Gastrocnemius medialis (tissue), 4 donors: ENCODE results near the gene STKLD1. TPM values are rescaled to one million over a fixed set of nuclear protein-coding genes. Genes with fewer than 3 reads are reported as not detected.

Source experiments
- ATAC-seq, 2 donors: fragments of 150-250 bp; one replicate each; pipeline ENCODE4 v1.9.1; 2016
- DNase-seq, 2 donors: peaks; one replicate each; pipeline ENCODE4 v3.0.0-alpha.2; 2019
- H3K27ac ChIP-seq, 4 donors: fragments of 200-600 bp; sonication (generic); 1 replicate in 1 of 4; 2 replicates in 3 of 4; pipeline ENCODE4 v1.5.1; 2016 to 2018; ENCODE audit warnings: mild to moderate bottlenecking in 2 of 4, moderate library complexity in 1 of 4
- H3K27me3 ChIP-seq, 3 donors: fragments of 200-600 bp; sonication (generic) in 2 of 3; 1 replicate in 1 of 3; 2 replicates in 2 of 3; pipeline versions ENCODE4 v1.5.1 to v1.6.0; 2016 to 2019; ENCODE audit warnings: mild to moderate bottlenecking in 1 of 3, moderate library complexity in 1 of 3
- H3K36me3 ChIP-seq, 2 donors: fragments of 200-600 bp; sonication (generic) in 1 of 2; one replicate each; pipeline ENCODE4 v1.5.1; 2017 to 2018
- H3K4me1 ChIP-seq, 2 donors: fragments of 200-600 bp; sonication (generic) in 1 of 2; one replicate each; pipeline ENCODE4 v1.5.1; 2016 to 2017; ENCODE audit warnings: mild to moderate bottlenecking in 2 of 2
- H3K4me3 ChIP-seq, 4 donors: fragments of 200-600 bp; sonication (generic) in 3 of 4; 1 replicate in 1 of 4; 2 replicates in 3 of 4; pipeline ENCODE4 v1.5.1; 2016 to 2019; ENCODE audit warnings: mild to moderate bottlenecking in 2 of 4
- H3K9me3 ChIP-seq, 3 donors: fragments of 200-600 bp; sonication (generic) in 2 of 3; 1 replicate in 1 of 3; 2 replicates in 2 of 3; pipeline ENCODE4 v1.5.1; 2016 to 2019
- CTCF ChIP-seq, 5 experiments: fragments of 450-650 bp in 3 of 5; fragments of 200-600 bp in 2 of 5; sonication (generic) in 2 of 5; IDR thresholded peaks in 4 of 5; conservative IDR thresholded peaks in 1 of 5; 1 replicate in 4 of 5; 2 replicates in 1 of 5; pipeline ENCODE4 v1.5.1; 2016 to 2019; ENCODE audit warnings: antibody characterized with exemption in 5 of 5, mild to moderate bottlenecking in 3 of 5, moderate library complexity in 3 of 5
- POLR2A ChIP-seq, 2 donors: fragments of 450-650 bp; IDR thresholded peaks; one replicate each; pipeline ENCODE4 v1.6.1; 2017; ENCODE audit warnings: antibody characterized with exemption in 2 of 2, mild to moderate bottlenecking in 2 of 2, moderate library complexity in 2 of 2
- in situ Hi-C, 4 donors: fragments of 200-750 bp; cut with MboI; loops; one replicate each; pipeline versions ENCODE4 v1.15.0 to v1.8.0; 2017; ENCODE audit warnings: low sequenced_read_pairs in 4 of 4
- intact Hi-C: fragments of 100-400 bp; cut with DNase I; formaldehyde crosslinking; loops from one replicate; pipeline ENCODE4 v1.15.1; 2023; ENCODE audit warnings: low total_unique reads
- total RNA-seq, 4 donors: library from RNA; depleted of rRNA; stranded (reverse); fragments of >200 nt; gene quantifications; one replicate each; pipeline versions ENCODE4 v1.1.0 to v1.2.3, GENCODE V29; 2016

STKLD1 gene
- total RNA-seq, 4 donors from 2014 or later = 0.35 to 1.4 (median 1.1) TPM; not detected in 1

DNA sequence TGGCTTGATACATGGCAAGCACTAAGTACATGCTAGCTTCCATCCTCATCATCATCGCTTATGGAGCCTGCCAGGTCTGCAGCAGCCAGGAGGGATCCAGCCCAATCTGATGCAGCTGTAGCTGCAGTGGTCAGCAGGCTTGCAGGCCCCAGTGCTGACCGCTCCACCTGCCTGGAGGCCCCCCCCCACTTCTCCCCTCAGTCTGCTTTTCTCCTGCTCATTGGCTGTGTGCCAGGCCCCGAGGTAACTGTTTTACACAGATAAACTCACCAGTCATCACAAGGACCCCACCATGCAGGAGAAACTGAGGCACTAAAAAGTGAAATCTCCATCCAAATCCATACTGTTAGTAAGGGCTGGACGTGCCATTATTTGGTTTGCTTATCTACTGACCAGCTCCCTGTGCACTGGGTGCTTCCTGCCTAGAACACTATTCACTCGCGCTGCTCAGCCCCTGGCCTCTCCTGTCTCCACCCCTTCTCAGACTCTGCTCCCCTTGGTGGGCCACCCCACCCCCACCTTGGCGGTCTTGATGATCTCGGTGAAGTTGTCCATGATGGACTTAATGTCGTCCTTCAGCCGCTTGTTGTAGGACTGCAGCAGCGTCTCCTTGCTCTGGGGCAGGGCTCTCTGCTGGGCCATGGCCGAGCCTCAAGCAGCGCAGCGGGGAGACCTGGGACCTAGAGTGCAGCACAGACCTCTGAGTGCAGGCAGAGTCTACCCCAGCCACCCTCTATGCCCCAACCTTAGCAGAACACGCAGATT is 30.0 kb upstream of the STKLD1 start:
- ATAC-seq (no peak), DNase-seq (no peak)
- in situ Hi-C loops = no loop called here
- peak overlapping the region; percentile 91 to 99 (median 97) for H3K4me3 ChIP-seq
- no peaks in the 10 kb centered on the region for H3K27me3 ChIP-seq
- TF ChIP-seq CTCF (IDR thresholded peaks at IDR 0.05 in 4 of 5, conservative IDR thresholded peaks at IDR 0.05 in 1 of 5) = no peak
- no peak for TF ChIP-seq POLR2A (IDR thresholded peaks at IDR 0.05)
- H3K4me1 ChIP-seq = peaks cover 22 to 26% of the 10 kb centered on the region in 2 donors
- peaks cover 0 to 65% of the 10 kb centered on the region in 2 donors for H3K36me3 ChIP-seq
- intact Hi-C loops = loop anchor here (5.0 to 10.0 kb wide), 2 partner anchors 139 to 314 kb away; partner anchors contain the start of gene GTF3C5
- peak overlapping the region; percentile 88 to 97 (median 90) for H3K27ac ChIP-seq
- no peaks in the 10 kb centered on the region for H3K9me3 ChIP-seq

- H3K36me3 ChIP-seq = peaks cover 0 to 65% of the 10 kb centered on the region in 2 donors
- ATAC-seq = peak; percentile 38 to 53
- DNase-seq = no peak
- no peaks in the 10 kb centered on the region for H3K27me3 ChIP-seq
- in situ Hi-C loops = no loop called here
- intact Hi-C loops = loop anchor here (5.0 to 10.0 kb wide), 2 partner anchors 137 to 315 kb away; partner anchors contain the start of gene GTF3C5
- H3K9me3 ChIP-seq = no peaks in the 10 kb centered on the region
- H3K4me1 ChIP-seq = peaks cover 22 to 30% of the 10 kb centered on the region in 2 donors
- peak overlapping the region; percentile 88 to 97 (median 90) for H3K27ac ChIP-seq
- TF ChIP-seq CTCF (IDR thresholded peaks at IDR 0.05 in 4 of 5, conservative IDR thresholded peaks at IDR 0.05 in 1 of 5) = no peak
- no peak for TF ChIP-seq POLR2A (IDR thresholded peaks at IDR 0.05)
- H3K4me3 ChIP-seq = peak overlapping the region; percentile 91 to 99 (median 97)
These were observed 28.6 kb upstream of the STKLD1 start for GRCh38 chr9:133347515-133347984.

- ATAC-seq = peak; percentile 97
- no peaks in the 10 kb centered on the region for H3K27me3 ChIP-seq
- peak within 1 kb of the TSS; percentile 91 to 99 (median 97) for H3K4me3 ChIP-seq
- peaks cover 0 to 66% of the 10 kb centered on the region in 2 donors for H3K36me3 ChIP-seq
- intact Hi-C loops (loop anchor here (1.0 to 10.0 kb wide), 4 partner anchors 8 to 316 kb away; partner anchors contain the start of genes GTF3C5, SURF1, SURF2 and SURF6), in situ Hi-C loops (no loop called here)
- DNase-seq = peak; percentile 86 to 95
- peaks cover 22 to 30% of the 10 kb centered on the region in 2 donors for H3K4me1 ChIP-seq
- no peaks in the 10 kb centered on the region for H3K9me3 ChIP-seq
- H3K27ac ChIP-seq = peak within 1 kb of the TSS; percentile 88 to 97 (median 90)
- TF ChIP-seq POLR2A (IDR thresholded peaks at IDR 0.05) (peak; percentile 82 to 89), CTCF (IDR thresholded peaks at IDR 0.05 in 4 of 5, conservative IDR thresholded peaks at IDR 0.05 in 1 of 5) (peak in 2 of 5 experiments; percentile 10 to 27)
These were observed 28.0 kb upstream of the STKLD1 start, which contains the start of the genes MED22 and RPL7A for GRCh38 chr9:133347985-133348717. MED22 (minus strand) TSS chr9:133348131; CDS start chr9:133346662, 1,469 bp downstream. RPL7A (plus strand) TSS chr9:133348218; CDS start chr9:133348244, 26 bp downstream.

GRCh38 chr9:133348718-133349573 is 27.2 kb upstream of the STKLD1 start:
- ATAC-seq = no peak
- in situ Hi-C loops = no loop called here

More at GRCh38 chr9:133348718-133349573, 27.2 kb upstream of the STKLD1 start:
- peak overlapping the region; percentile 88 to 97 (median 90) for H3K27ac ChIP-seq
- peak overlapping the region; percentile 91 to 99 (median 97) for H3K4me3 ChIP-seq
- no peaks in the 10 kb centered on the region for H3K27me3 ChIP-seq
- peaks cover 0 to 62% of the 10 kb centered on the region in 2 donors for H3K36me3 ChIP-seq
- intact Hi-C loops = loop anchor here (1.0 to 10.0 kb wide), 4 partner anchors 7 to 317 kb away; partner anchors contain the start of genes GTF3C5, SURF1, SURF2 and SURF6
- DNase-seq = no peak
- H3K4me1 ChIP-seq = peaks cover 22 to 30% of the 10 kb centered on the region in 2 donors
- no peak for TF ChIP-seq CTCF (IDR thresholded peaks at IDR 0.05 in 4 of 5, conservative IDR thresholded peaks at IDR 0.05 in 1 of 5)
- TF ChIP-seq POLR2A (IDR thresholded peaks at IDR 0.05) = no peak
- H3K9me3 ChIP-seq = no peaks in the 10 kb centered on the region
